Stimulated activated CD4-positive, alpha-beta T cell treated with anti-CD3 and anti-CD28 coated beads, Interleukin-15, amount 100 ng/mL, for 1 hour (primary cell): ENCODE data around the gene ELP2.
"Not testable (repeated sequence)": the region's sequence is repeated elsewhere in the genome, so short reads cannot be mapped to it uniquely, and the experiment has no call there.

Experiments
- DNase-seq, 2 donors: peaks; one replicate each; pipeline ENCODE4 v3.0.0-alpha.2; 2020; ENCODE audit warnings: low read depth in 1 of 2, low spot score in 1 of 2

Gene ELP2

GRCh38 chr18:36129300-36130038, at the start of gene ELP2, which contains the start of gene SLC39A6:
ELP2 (plus strand) TSS chr18:36129899; CDS start chr18:36129934, 35 bp downstream.
SLC39A6 (minus strand) TSS chr18:36129340; CDS start chr18:36127007, 2,333 bp downstream.
- DNase-seq = peak; percentile 90 to 94

GRCh38 chr18:36081118-36081517, 48.6 kb upstream of the ELP2 start:
- DNase-seq = not testable (repeated sequence)

GRCh38 chr18:36083729-36084128, 46.0 kb upstream of the ELP2 start:
- no peak for DNase-seq

GRCh38 chr18:36085195-36085594, 44.5 kb upstream of the ELP2 start:
- DNase-seq = no peak

GRCh38 chr18:36086186-36086585, 43.5 kb upstream of the ELP2 start:
- no peak for DNase-seq

- DNase-seq = no peak
Measured at GRCh38 chr18:36088256-36088655, 41.4 kb upstream of the ELP2 start.

- no peak for DNase-seq
Measured at GRCh38 chr18:36089001-36089400, 40.7 kb upstream of the ELP2 start.

- not testable (repeated sequence) for DNase-seq
Measured at GRCh38 chr18:36092116-36092515, 37.6 kb upstream of the ELP2 start.

GRCh38 chr18:36094431-36094830, 35.3 kb upstream of the ELP2 start:
- no peak for DNase-seq

GRCh38 chr18:36095936-36096519, 33.7 kb upstream of the ELP2 start:
- no peak for DNase-seq

- DNase-seq = no peak
Measured at GRCh38 chr18:36096955-36097354, 32.7 kb upstream of the ELP2 start.

- no peak for DNase-seq
Measured at GRCh38 chr18:36099311-36099710, 30.4 kb upstream of the ELP2 start.

GRCh38 chr18:36101943-36102342, 27.8 kb upstream of the ELP2 start:
- no peak for DNase-seq

GRCh38 chr18:36104749-36105148, 24.9 kb upstream of the ELP2 start:
- DNase-seq = no peak

- no peak for DNase-seq
Measured at GRCh38 chr18:36107477-36107876, 22.2 kb upstream of the ELP2 start.

- DNase-seq = no peak
Measured at GRCh38 chr18:36108196-36108595, 21.5 kb upstream of the ELP2 start.

- no peak for DNase-seq
Measured at GRCh38 chr18:36108601-36109000, 21.1 kb upstream of the ELP2 start.

- no peak for DNase-seq
Measured at GRCh38 chr18:36109737-36110136, 20.0 kb upstream of the ELP2 start.

- DNase-seq = no peak
Measured at GRCh38 chr18:36112302-36112701, 17.4 kb upstream of the ELP2 start.

- DNase-seq = no peak
Measured at GRCh38 chr18:36114251-36114650, 15.4 kb upstream of the ELP2 start.

GRCh38 chr18:36114738-36115137, 15.0 kb upstream of the ELP2 start:
- no peak for DNase-seq

- DNase-seq = not testable (repeated sequence)
Measured at GRCh38 chr18:36116771-36117170, 12.9 kb upstream of the ELP2 start.

GRCh38 chr18:36120297-36120696, 9.4 kb upstream of the ELP2 start:
- no peak for DNase-seq
